H1 (cell line): ENCODE results near the gene ATG4C. TPM values are rescaled to one million over a fixed set of nuclear protein-coding genes. Genes with fewer than 3 reads are reported as not detected.

Experiments used
- CTCF ChIA-PET: fragments of 300-600 bp; sonication (Branson Sonifier 250); formaldehyde crosslinking; loops from one replicate; lab custom pipeline; 2021; ENCODE audit not compliant: partially characterized antibody; lab: Charles Lee
- POLR2A ChIA-PET: fragments of 300-600 bp; sonication (Branson Sonifier 250); formaldehyde crosslinking; loops from one replicate; lab custom pipeline; 2021; ENCODE audit warnings: inconsistent platforms; ENCODE audit not compliant: partially characterized antibody; lab: Charles Lee
- DNase-seq, 2 experiments: peaks; one replicate each; pipeline versions ENCODE4 v3.0.0 to v3.0.0-alpha.2; 2010 to 2022; ENCODE audit warnings: low spot score in 2 of 2, low read depth in 1 of 2, mixed read lengths in 1 of 2
- FAIRE-seq: peaks from 2 replicates; lab custom pipeline; 2011; peaks lifted over from hg19 to GRCh38; lab: Jason Lieb, UNC
- H2AFZ ChIP-seq: 2 replicates; pipeline ENCODE4 v1.8.1; 2012; ENCODE audit warnings: low read length, inconsistent platforms
- H2AK5ac ChIP-seq: 2 replicates; pipeline ENCODE4 v1.6.1; 2013; ENCODE audit warnings: low read depth, low read length
- H2BK120ac ChIP-seq: replicated peaks from 2 replicates; pipeline ENCODE3; 2013; ENCODE audit warnings: low read depth, low read length, inconsistent platforms
- H2BK12ac ChIP-seq: 2 replicates; pipeline ENCODE4 v1.6.1; 2013; ENCODE audit warnings: low read depth, low read length
- H2BK15ac ChIP-seq: 2 replicates; pipeline ENCODE4 v1.6.1; 2013; ENCODE audit warnings: low read length
- H2BK20ac ChIP-seq: 2 replicates; pipeline ENCODE4 v1.6.1; 2013; ENCODE audit warnings: low read length
- H2BK5ac ChIP-seq: 2 replicates; pipeline ENCODE4 v1.6.1; 2013; ENCODE audit warnings: low read depth, low read length
- H3K14ac ChIP-seq: 2 replicates; pipeline ENCODE4 v1.6.1; 2013; ENCODE audit warnings: inconsistent platforms; ENCODE audit not compliant: insufficient read length
- H3K18ac ChIP-seq: 2 replicates; pipeline ENCODE4 v1.6.1; 2013; ENCODE audit warnings: low read length; ENCODE audit errors: extremely low read depth
- H3K23ac ChIP-seq: 2 replicates; pipeline ENCODE4 v1.6.1; 2013; ENCODE audit warnings: inconsistent platforms; ENCODE audit not compliant: insufficient read length
- H3K23me2 ChIP-seq: 2 replicates; pipeline ENCODE4 v1.6.1; 2013; ENCODE audit warnings: low read depth, low read length
- H3K27ac ChIP-seq: 2 replicates; pipeline ENCODE4 v1.6.1; 2011; ENCODE audit warnings: low read depth, low read length, inconsistent platforms
- H3K27me3 ChIP-seq, 4 experiments: replicated peaks in 1 of 4; 1 replicate in 1 of 4; 2 replicates in 3 of 4; pipeline versions ENCODE4 v1.6.1 to v1.8.1; 2011 to 2013; ENCODE audit warnings: low read length in 3 of 4, mild to moderate bottlenecking in 3 of 4, inconsistent platforms in 2 of 4, mixed read lengths in 2 of 4, moderate library complexity in 1 of 4; ENCODE audit not compliant: control insufficient read depth in 3 of 4, insufficient read depth in 3 of 4; ENCODE audit errors: extremely low read depth in 1 of 4
- H3K36me3 ChIP-seq, 4 experiments: 2 replicates each; pipeline versions ENCODE4 v1.6.1 to v1.8.1; 2011 to 2013; ENCODE audit warnings: mild to moderate bottlenecking in 4 of 4, low read length in 3 of 4, moderate library complexity in 2 of 4, control low read depth in 1 of 4, inconsistent platforms in 1 of 4; ENCODE audit not compliant: insufficient read depth in 4 of 4, control insufficient read depth in 2 of 4
- H3K4ac ChIP-seq: replicated peaks from 2 replicates; pipeline ENCODE3; 2013; ENCODE audit warnings: low read length, low read depth, mixed read lengths, inconsistent platforms; ENCODE audit not compliant: insufficient read length
- H3K4me1 ChIP-seq, 4 experiments: replicated peaks in 1 of 4; 1 replicate in 1 of 4; 2 replicates in 3 of 4; pipeline versions ENCODE4 v1.6.1 to v1.8.1; 2011 to 2013; ENCODE audit warnings: low read length in 3 of 4, inconsistent platforms in 2 of 4, mixed read lengths in 1 of 4; ENCODE audit not compliant: insufficient read depth in 4 of 4, control insufficient read depth in 3 of 4
- H3K4me2 ChIP-seq, 2 experiments: 2 replicates each; pipeline versions ENCODE4 v1.6.1 to v1.8.1; 2011 to 2013; ENCODE audit warnings: low read depth in 2 of 2, low read length in 2 of 2, control low read depth in 1 of 2, inconsistent platforms in 1 of 2, mild to moderate bottlenecking in 1 of 2; ENCODE audit not compliant: insufficient read depth in 1 of 2
- H3K4me3 ChIP-seq, 4 experiments: fragments of 200-600, 300-600 bp in 1 of 4; sonication (generic), shearing (Covaris generic), sonication (Bioruptor Twin) in 1 of 4; 2 replicates each; pipeline versions ENCODE4 v1.5.1 to v1.8.1; 2011 to 2016; ENCODE audit warnings: low read length in 4 of 4, low read depth in 3 of 4, control low read depth in 2 of 4, inconsistent platforms in 2 of 4, mild to moderate bottlenecking in 2 of 4, mixed read lengths in 1 of 4, moderate library complexity in 1 of 4; ENCODE audit not compliant: insufficient read depth in 2 of 4; ENCODE audit errors: extremely low read depth in 1 of 4
- H3K56ac ChIP-seq: replicated peaks from 2 replicates; pipeline ENCODE3; 2013; ENCODE audit warnings: low read depth, mild to moderate bottlenecking, mixed read lengths, low read length, inconsistent platforms; ENCODE audit not compliant: insufficient read length
- H3K79me1 ChIP-seq: 2 replicates; pipeline ENCODE4 v1.6.1; 2013; ENCODE audit warnings: low read depth, low read length, control low read depth
- H3K79me2 ChIP-seq, 2 experiments: 2 replicates each; pipeline versions ENCODE4 v1.6.1 to v1.8.1; 2012 to 2013; ENCODE audit warnings: low read length in 2 of 2, mild to moderate bottlenecking in 2 of 2, inconsistent platforms in 1 of 2; ENCODE audit not compliant: insufficient read depth in 2 of 2, control insufficient read depth in 1 of 2
- H3K9ac ChIP-seq, 4 experiments: replicated peaks in 1 of 4; 1 replicate in 1 of 4; 2 replicates in 3 of 4; pipeline versions ENCODE4 v1.6.1 to v1.8.1; 2011 to 2013; ENCODE audit warnings: low read depth in 3 of 4, low read length in 3 of 4, control low read depth in 2 of 4, mild to moderate bottlenecking in 2 of 4, moderate library complexity in 2 of 4, inconsistent platforms in 1 of 4; ENCODE audit errors: extremely low read depth in 1 of 4
- H3K9me3 ChIP-seq, 2 experiments: 2 replicates each; pipeline versions ENCODE4 v1.6.1 to v1.8.1; 2012 to 2013; ENCODE audit warnings: mild to moderate bottlenecking in 2 of 2, moderate library complexity in 2 of 2, control low read depth in 1 of 2, inconsistent platforms in 1 of 2, low read depth in 1 of 2, low read length in 1 of 2, mixed read lengths in 1 of 2; ENCODE audit not compliant: insufficient read depth in 2 of 2
- H4K20me1 ChIP-seq, 2 experiments: replicated peaks in 1 of 2; 2 replicates each; pipeline versions ENCODE3 to v1.8.1; 2011 to 2013; ENCODE audit warnings: inconsistent platforms in 2 of 2, low read length in 2 of 2, mild to moderate bottlenecking in 1 of 2; ENCODE audit not compliant: insufficient read depth in 2 of 2, control insufficient read depth in 1 of 2
- H4K5ac ChIP-seq: 2 replicates; pipeline ENCODE4 v1.6.1; 2013; ENCODE audit warnings: low read length, low read depth, mixed read lengths, inconsistent platforms; ENCODE audit not compliant: insufficient read length
- H4K8ac ChIP-seq: 2 replicates; pipeline ENCODE4 v1.8.0; 2013; ENCODE audit warnings: mild to moderate bottlenecking, moderate library complexity, low read length, inconsistent platforms; ENCODE audit not compliant: insufficient read depth; ENCODE audit errors: extremely low read depth
- H4K91ac ChIP-seq: replicated peaks from 2 replicates; pipeline ENCODE3; 2013; ENCODE audit warnings: low read length, mixed read lengths, inconsistent platforms; ENCODE audit not compliant: insufficient read length
- ASH2L ChIP-seq: fragments of 200-600, 300-600 bp; sonication (generic); IDR thresholded peaks from one replicate; pipeline ENCODE4 v1.7.1; 2017; ENCODE audit warnings: low read length
- ATF2 ChIP-seq: IDR thresholded peaks from 2 replicates; pipeline ENCODE4 v1.6.1; 2012; ENCODE audit warnings: low read length, inconsistent platforms
- CBX5 ChIP-seq: fragments of 300-800, 300-1000 bp; sonication (generic); IDR thresholded peaks from 2 replicates; pipeline ENCODE4 v1.7.1; 2016; ENCODE audit warnings: antibody characterized with exemption, low read length, low read depth
- FOSL1 ChIP-seq: IDR thresholded peaks from 2 replicates; pipeline ENCODE4 v1.6.1; 2011; ENCODE audit warnings: mild to moderate bottlenecking, low read depth, low read length, moderate library complexity; ENCODE audit not compliant: insufficient read depth
- GTF2F1 ChIP-seq: IDR thresholded peaks from 2 replicates; pipeline ENCODE4 v1.6.1; 2012; ENCODE audit warnings: low read depth, low read length, improper control_type of control experiment, borderline replicate concordance
- KDM1A ChIP-seq: fragments of 200-600, 300-600 bp; sonication (generic); IDR thresholded peaks from 2 replicates; pipeline ENCODE4 v1.7.1; 2016; ENCODE audit warnings: mild to moderate bottlenecking, low read length, borderline replicate concordance
- NANOG ChIP-seq: IDR thresholded peaks from 2 replicates; pipeline ENCODE4 v1.6.1; 2011; ENCODE audit warnings: low read length, low read depth, mild to moderate bottlenecking, inconsistent platforms; ENCODE audit not compliant: insufficient read depth, poor library complexity, severe bottlenecking
- POLR2AphosphoS5 ChIP-seq: IDR thresholded peaks from 2 replicates; pipeline ENCODE4 v1.6.1; 2011; ENCODE audit warnings: low read depth, low read length
- SAP30 ChIP-seq: fragments of 300-600 bp; sonication (generic); IDR thresholded peaks from 2 replicates; pipeline ENCODE4 v1.7.1; 2012; ENCODE audit warnings: low read length, moderate library complexity, mild to moderate bottlenecking, inconsistent platforms; ENCODE audit not compliant: insufficient read depth, insufficient replicate concordance
- SIX5 ChIP-seq: IDR thresholded peaks from 2 replicates; pipeline ENCODE4 v1.6.1; 2011; ENCODE audit warnings: mild to moderate bottlenecking, low read depth, low read length
- SUZ12 ChIP-seq: fragments of 200-600 bp; sonication (generic); IDR thresholded peaks from 2 replicates; pipeline ENCODE4 v1.6.1; 2012; ENCODE audit warnings: mild to moderate bottlenecking, inconsistent platforms, low read length, moderate library complexity, mixed read lengths
- YY1 ChIP-seq: IDR thresholded peaks from 2 replicates; pipeline ENCODE4 v1.6.1; 2011; ENCODE audit warnings: low read depth, mild to moderate bottlenecking, low read length
- ZNF274 ChIP-seq: IDR thresholded peaks from 2 replicates; pipeline ENCODE4 v1.7.0; 2012; ENCODE audit warnings: low read length, borderline replicate concordance; ENCODE audit errors: extremely low read depth
- WGBS, 2 experiments: shearing (Covaris generic) in 1 of 2; methylation state at CpG; one replicate each; pipeline versions ENCODE4 v1.1.6 to v1.1.7; 2013 to 2015; ENCODE audit warnings: low lambda C conversion rate in 2 of 2, mixed read lengths in 2 of 2, inconsistent platforms in 1 of 2, low coverage in 1 of 2, missing lambda C conversion rate in 1 of 2; ENCODE audit not compliant: insufficient replicate concordance in 2 of 2, insufficient coverage in 1 of 2, insufficient read length in 1 of 2; ENCODE audit errors: extremely low coverage in 1 of 2, missing lambda C conversion rate in 1 of 2; 5-methylcytosine and 5-hydroxymethylcytosine counted together
- polyA plus RNA-seq, 7 experiments: library from polyadenylated mRNA; depleted of rRNA in 3 of 7; stranded (reverse) in 5 of 7; unstranded in 2 of 7; fragments of >200 nt in 5 of 7; fragments of 200-250 nt in 2 of 7; gene quantifications; 1 replicate in 5 of 7; 2 replicates in 1 of 7; 4 replicates in 1 of 7; pipeline versions ENCODE4 v1.2.1 to v1.2.3, GENCODE V29; 2011 to 2013; ENCODE audit warnings: missing spikeins in 2 of 7, mixed read lengths in 2 of 7
- total RNA-seq: library from RNA; stranded (reverse); fragmentation: NEBNext Ultra II Directional; extraction: Animal tissue kit (Norgen Biotek cat#: 25700); gene quantifications from 2 replicates; pipeline ENCODE4 v1.2.1, GENCODE V29; 2021

ATG4C gene
- total and polyA plus RNA-seq, 2 of the 8 experiments (the other 6 are each of a cell fraction or from before 2014, with no cell fraction given): 5.1 to 22.2 TPM

- Histone ChIP-seq H3K9ac (no peak overlapping the region), H3K79me1 (no peaks in the 10 kb centered on the region), H3K79me2 (no peaks in the 10 kb centered on the region), H2BK15ac (no peak overlapping the region), H2AFZ (no peak overlapping the region), H3K36me3 (no peaks in the 10 kb centered on the region), H3K23ac (no peak overlapping the region), H3K4ac (no peak overlapping the region), H2BK12ac (no peak overlapping the region), H4K91ac (no peak overlapping the region), H2BK5ac (no peak overlapping the region), H2BK120ac (no peak overlapping the region), H2BK20ac (no peak overlapping the region), H3K4me2 (no peak overlapping the region)
- DNase-seq (no peak), FAIRE-seq (no peak)
- POLR2A ChIA-PET: no interaction called here
- WGBS, 2 experiments: 90% methylated on average over 2 of the region's 2 CpGs; no CpG with 5 or more reads in 1 of the 2 experiments
- CTCF ChIA-PET: interaction anchor here (1.1 to 3.3 kb wide), 4 partner anchors 17 to 48 kb away, joined by 3 to 20 read pairs (median 4); no protein-coding TSS in a partner anchor
- TF ChIP-seq POLR2AphosphoS5: no peak
- TF ChIP-seq ATF2: no peak
- no peak for TF ChIP-seq SIX5
- no peak for TF ChIP-seq CBX5
- TF ChIP-seq YY1: no peak
- TF ChIP-seq KDM1A: no peak
- no peak for TF ChIP-seq ASH2L
- TF ChIP-seq ZNF274: no peak
- TF ChIP-seq SUZ12: no peak
- no peak for TF ChIP-seq NANOG
- no peak for TF ChIP-seq FOSL1
- TF ChIP-seq SAP30: no peak
- no peak for TF ChIP-seq GTF2F1
- TF ChIP-seq, all 59 proteins: peak for 0
- Histone ChIP-seq H3K18ac (no peak overlapping the region), H3K4me1 (peaks cover 0 to 5% (median 1%) of the 10 kb centered on the region in 4 experiments; a peak in 1 of 7 replicates), H2AK5ac (no peak overlapping the region), H3K14ac (no peak overlapping the region), H4K20me1 (no peaks in the 10 kb centered on the region), H3K27ac (no peak overlapping the region), H3K9me3 (peaks cover 0 to 9% of the 10 kb centered on the region in 2 experiments; a peak in 1 of 4 replicates), H3K23me2 (no peaks in the 10 kb centered on the region), H4K8ac (no peak overlapping the region), H4K5ac (no peak overlapping the region), H3K56ac (no peak overlapping the region), H3K27me3 (no peaks in the 10 kb centered on the region), H3K4me3 (no peak overlapping the region)
Measured at GRCh38 chr1:62877579-62877978, 93.6 kb downstream of the ATG4C start.
